ENCODE results near the gene COG2. TPM values are rescaled to one million over a fixed set of nuclear protein-coding genes. Genes with fewer than 3 reads are reported as not detected.

The COG2 gene
- total and polyA plus RNA-seq, 2 of the 13 experiments (the other 11 are each of a cell fraction or from before 2014, with no cell fraction given) = 16.8 to 36.3 TPM

GRCh38 chr1:230642263-230642959 is at the start of gene COG2 (continued):
- TF ChIP-seq ZNF281 (CRISPR knock-in tag; IDR thresholded peaks at IDR 0.05; ENCODE audit: borderline replicate concordance) (no peak), MAFF (IDR thresholded peaks at IDR 0.05; ENCODE audit: low read depth, low read length) (no peak), GZF1 (CRISPR knock-in tag; IDR thresholded peaks at IDR 0.05) (no peak), HOXA7 (CRISPR knock-in tag; IDR thresholded peaks at IDR 0.05) (no peak), ZNF780A (CRISPR knock-in tag; IDR thresholded peaks at IDR 0.05) (no peak; the same call in 1 of the 2 replicates), TAF1 (CRISPR knock-in tag; IDR thresholded peaks at IDR 0.05) (peak; percentile 89), TEAD3 (CRISPR knock-in tag; optimal IDR thresholded peaks at IDR 0.05; ENCODE audit: borderline replicate concordance) (peak; percentile 78), ZNF543 (CRISPR knock-in tag; IDR thresholded peaks at IDR 0.05) (peak; percentile 90; the same call in 1 of the 2 replicates), ZNF230 (CRISPR knock-in tag; IDR thresholded peaks at IDR 0.05) (peak; percentile 88; the same call in 1 of the 2 replicates), ZNF264 (CRISPR knock-in tag; IDR thresholded peaks at IDR 0.05) (peak; percentile 73; the same call in 1 of the 2 replicates), TIGD3 (CRISPR knock-in tag; IDR thresholded peaks at IDR 0.05; ENCODE audit: borderline replicate concordance) (no peak), ZFP36 (IDR thresholded peaks at IDR 0.05; ENCODE audit: borderline replicate concordance, low read depth, low read length, partially characterized antibody) (no peak), ZSCAN9 (CRISPR knock-in tag; IDR thresholded peaks at IDR 0.05; ENCODE audit: borderline replicate concordance) (peak; percentile 88; the same call in 1 of the 2 replicates), E2F5 (CRISPR knock-in tag; conservative IDR thresholded peaks at IDR 0.05) (0 out of 2 replicates have a peak, but pooled peaks have one; percentile 11), RBM39 (IDR thresholded peaks at IDR 0.05; ENCODE audit: low read depth, low read length, poor library complexity, severe bottlenecking) (peak; percentile 89), DMTF1 (CRISPR knock-in tag; IDR thresholded peaks at IDR 0.05) (no peak)
- TF ChIP-seq, protein P1, sequence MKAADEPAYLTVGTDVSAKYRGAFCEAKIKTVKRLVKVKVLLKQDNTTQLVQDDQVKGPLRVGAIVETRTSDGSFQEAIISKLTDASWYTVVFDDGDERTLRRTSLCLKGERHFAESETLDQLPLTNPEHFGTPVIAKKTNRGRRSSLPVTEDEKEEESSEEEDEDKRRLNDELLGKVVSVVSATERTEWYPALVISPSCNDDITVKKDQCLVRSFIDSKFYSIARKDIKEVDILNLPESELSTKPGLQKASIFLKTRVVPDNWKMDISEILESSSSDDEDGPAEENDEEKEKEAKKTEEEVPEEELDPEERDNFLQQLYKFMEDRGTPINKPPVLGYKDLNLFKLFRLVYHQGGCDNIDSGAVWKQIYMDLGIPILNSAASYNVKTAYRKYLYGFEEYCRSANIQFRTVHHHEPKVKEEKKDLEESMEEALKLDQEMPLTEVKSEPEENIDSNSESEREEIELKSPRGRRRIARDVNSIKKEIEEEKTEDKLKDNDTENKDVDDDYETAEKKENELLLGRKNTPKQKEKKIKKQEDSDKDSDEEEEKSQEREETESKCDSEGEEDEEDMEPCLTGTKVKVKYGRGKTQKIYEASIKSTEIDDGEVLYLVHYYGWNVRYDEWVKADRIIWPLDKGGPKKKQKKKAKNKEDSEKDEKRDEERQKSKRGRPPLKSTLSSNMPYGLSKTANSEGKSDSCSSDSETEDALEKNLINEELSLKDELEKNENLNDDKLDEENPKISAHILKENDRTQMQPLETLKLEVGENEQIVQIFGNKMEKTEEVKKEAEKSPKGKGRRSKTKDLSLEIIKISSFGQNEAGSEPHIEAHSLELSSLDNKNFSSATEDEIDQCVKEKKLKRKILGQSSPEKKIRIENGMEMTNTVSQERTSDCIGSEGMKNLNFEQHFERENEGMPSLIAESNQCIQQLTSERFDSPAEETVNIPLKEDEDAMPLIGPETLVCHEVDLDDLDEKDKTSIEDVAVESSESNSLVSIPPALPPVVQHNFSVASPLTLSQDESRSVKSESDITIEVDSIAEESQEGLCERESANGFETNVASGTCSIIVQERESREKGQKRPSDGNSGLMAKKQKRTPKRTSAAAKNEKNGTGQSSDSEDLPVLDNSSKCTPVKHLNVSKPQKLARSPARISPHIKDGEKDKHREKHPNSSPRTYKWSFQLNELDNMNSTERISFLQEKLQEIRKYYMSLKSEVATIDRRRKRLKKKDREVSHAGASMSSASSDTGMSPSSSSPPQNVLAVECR (CRISPR knock-in tag; IDR thresholded peaks at IDR 0.05; ENCODE audit: borderline replicate concordance) = peak; percentile 98
